ENCODE data around the gene PSME1.
A peak's percentile ranks its signal among the peaks of the same experiment; 100 is the strongest.

PSME1 gene

GRCh38 chr14:24135834-24136683, at the start of gene PSME1:
Gene PSME1 (plus strand): TSS chr14:24136194. CDS start chr14:24136263, 69 bp downstream.
- peak; percentile 92 to 98 (median 96) for DNase-seq

- no peak for DNase-seq
Observed at GRCh38 chr14:24087004-24087403, 49.0 kb upstream of the PSME1 start.

- DNase-seq = no peak
Observed at GRCh38 chr14:24088095-24088494, 47.9 kb upstream of the PSME1 start.

- DNase-seq = no peak
Observed at GRCh38 chr14:24089890-24090289, 46.1 kb upstream of the PSME1 start.

GRCh38 chr14:24092110-24092504, 43.9 kb upstream of the PSME1 start:
- no peak for DNase-seq

- peak; percentile 88 to 92 (median 91) for DNase-seq
Observed at GRCh38 chr14:24092505-24093206, 43.3 kb upstream of the PSME1 start.

- no peak for DNase-seq
Observed at GRCh38 chr14:24093207-24093900, 42.6 kb upstream of the PSME1 start.

GRCh38 chr14:24093901-24094840, 41.8 kb upstream of the PSME1 start, which contains the start of gene PCK2:
Gene PCK2 (plus strand): TSS chr14:24094311. CDS start chr14:24094406, 95 bp downstream.
- peak; percentile 93 to 97 (median 96) for DNase-seq

GRCh38 chr14:24094841-24095270, 41.1 kb upstream of the PSME1 start:
- peak in 1 of 3 donors; percentile 32 for DNase-seq

- peak; percentile 85 to 90 (median 86) for DNase-seq
Observed at GRCh38 chr14:24095271-24096068, 40.5 kb upstream of the PSME1 start.

GRCh38 chr14:24096545-24097181, 39.3 kb upstream of the PSME1 start:
- DNase-seq = no peak

GRCh38 chr14:24098229-24098926, 37.6 kb upstream of the PSME1 start:
- DNase-seq = no peak

GRCh38 chr14:24098927-24099813, 36.8 kb upstream of the PSME1 start:
- no peak for DNase-seq

GRCh38 chr14:24100197-24100981, 35.6 kb upstream of the PSME1 start:
- DNase-seq = peak; percentile 27 to 47 (median 39)

GRCh38 chr14:24100982-24101494, 35.0 kb upstream of the PSME1 start:
- DNase-seq = no peak

GRCh38 chr14:24102357-24103048, 33.5 kb upstream of the PSME1 start:
- no peak for DNase-seq

- no peak for DNase-seq
Observed at GRCh38 chr14:24103451-24103850, 32.5 kb upstream of the PSME1 start.

Measured in suppressor macrophage treated with lipopolysaccharide for 1 hour (primary cell).